Pons (tissue), 1 donor: Measurements from ENCODE around the gene C10orf90.
A peak's percentile ranks its signal among the peaks of the same experiment; 100 is the strongest.
"Not testable (repeated sequence)": the region's sequence is repeated elsewhere in the genome, so short reads cannot be mapped to it uniquely, and the experiment has no call there.

Source experiments
- DNase-seq: peaks from one replicate; pipeline ENCODE4 v3.0.0-alpha.2; 2016; ENCODE audit warnings: low spot score

Gene C10orf90

GRCh38 chr10:126585249-126586017 is 85.1 kb downstream of the C10orf90 start:
- DNase-seq = no peak

DNA sequence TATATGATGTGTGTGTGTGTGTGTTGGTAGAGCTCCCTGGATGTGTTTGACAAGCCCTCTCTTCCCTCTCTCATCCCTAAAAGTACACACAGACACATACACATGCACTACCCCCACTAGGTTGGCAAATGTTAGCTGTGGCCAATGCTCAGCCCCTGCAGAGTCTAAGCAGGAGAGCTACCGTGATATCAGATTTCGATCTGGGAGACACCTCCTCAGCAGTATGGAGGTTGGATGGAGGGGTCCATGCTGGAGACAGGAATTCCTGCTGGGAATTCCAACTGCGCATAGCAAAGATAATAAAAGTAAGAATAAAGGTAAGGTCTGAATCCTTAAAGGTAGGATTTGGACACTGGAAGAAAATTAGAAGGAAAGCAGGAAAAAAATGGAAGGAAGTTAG is 85.7 kb downstream of the C10orf90 start:
- DNase-seq = no peak

- no peak for DNase-seq
Measured at GRCh38 chr10:126583552-126584200, 86.8 kb downstream of the C10orf90 start.

DNA sequence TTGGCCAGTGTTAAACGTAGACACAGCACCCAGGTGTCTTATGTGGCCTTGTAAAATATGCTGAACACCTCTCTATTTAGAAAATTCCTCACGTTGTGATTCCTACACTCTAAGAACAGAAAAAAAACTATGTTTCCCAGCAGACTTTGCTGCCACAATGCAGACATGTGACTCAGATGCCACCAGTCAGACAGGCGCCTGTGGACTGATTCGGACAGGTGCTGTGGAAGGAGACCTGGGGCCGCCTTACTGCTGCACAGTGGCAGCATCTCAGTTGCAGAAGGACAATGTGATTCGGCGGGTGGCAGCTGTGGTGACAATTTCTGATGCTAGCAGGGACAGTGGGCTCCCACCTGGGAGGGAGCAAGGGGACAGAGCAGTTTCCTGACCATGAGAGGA is 88.8 kb downstream of the C10orf90 start:
- DNase-seq = no peak

DNA sequence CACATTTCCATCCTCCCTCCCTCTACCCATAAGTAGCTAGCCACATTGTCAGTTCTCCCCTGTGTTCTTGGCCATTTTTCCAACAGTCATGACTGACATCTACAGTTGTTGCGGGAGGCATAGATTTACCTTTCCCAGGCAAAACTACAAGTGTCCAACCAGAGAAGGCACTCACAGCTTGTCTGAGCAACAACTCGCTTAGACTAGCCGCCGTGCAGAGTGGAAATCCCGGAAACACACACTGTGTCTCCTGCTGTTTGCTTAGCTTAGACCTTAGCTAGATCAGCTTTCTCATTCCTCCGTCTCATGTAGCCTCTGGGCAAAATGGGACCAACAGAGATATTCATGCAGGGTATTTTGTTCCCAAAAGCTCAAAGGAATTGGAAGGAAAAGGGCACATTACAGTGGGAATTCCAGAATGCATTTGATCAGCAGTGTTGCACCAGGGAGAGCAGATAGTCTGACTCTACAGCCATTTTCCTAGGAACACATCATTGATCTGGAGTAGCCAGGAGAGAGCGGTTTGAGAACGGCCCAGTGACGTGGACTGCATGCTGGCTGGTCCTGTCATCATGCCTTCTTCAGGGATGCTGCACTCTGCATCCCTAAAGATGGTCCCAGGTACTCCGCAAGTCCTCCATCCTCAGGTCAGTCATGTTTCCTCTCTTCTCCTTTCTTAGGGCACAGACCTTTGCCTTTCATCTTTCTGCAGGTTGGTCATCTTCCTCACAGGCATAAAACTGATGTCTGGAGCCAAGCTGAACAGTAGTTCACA is 89.4 kb downstream of the C10orf90 start:
- no peak for DNase-seq

- no peak for DNase-seq
Measured at GRCh38 chr10:126576336-126576735, 94.2 kb downstream of the C10orf90 start.

GRCh38 chr10:126570621-126571602 is 99.6 kb downstream of the C10orf90 start:
- no peak for DNase-seq

- no peak for DNase-seq
Measured at GRCh38 chr10:126570245-126570570, 100.3 kb downstream of the C10orf90 start.

GRCh38 chr10:126569513-126570244 is 100.8 kb downstream of the C10orf90 start:
- no peak for DNase-seq

DNA sequence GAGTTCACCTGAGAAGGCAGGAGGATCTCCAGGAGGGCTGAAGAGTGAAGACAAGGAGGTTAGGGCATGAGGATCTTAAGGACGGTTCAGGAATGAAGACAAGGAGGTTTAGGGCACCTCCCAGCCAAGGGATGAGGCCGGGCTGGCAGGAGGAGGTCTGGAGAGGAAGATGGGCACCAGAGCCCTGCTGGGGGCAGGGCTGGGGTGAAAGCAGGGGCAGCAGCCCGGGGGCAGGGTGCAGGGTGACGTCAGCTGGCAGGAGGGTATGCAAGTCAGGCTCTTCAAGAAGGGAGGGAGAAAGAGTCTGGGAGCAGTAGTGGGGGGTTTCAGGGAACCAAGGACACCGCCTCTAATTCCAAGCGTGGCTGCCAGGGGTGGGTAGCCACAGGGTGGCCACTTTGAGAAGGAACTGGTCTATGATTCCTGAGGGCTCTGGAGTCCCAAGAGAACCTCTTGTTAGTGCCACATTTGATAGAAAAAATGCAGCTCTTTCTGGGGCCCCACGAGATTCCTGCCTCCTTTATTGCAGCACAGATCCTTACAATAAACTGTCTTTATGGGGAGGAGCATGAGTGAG is 101.6 kb downstream of the C10orf90 start:
- no peak for DNase-seq

DNA sequence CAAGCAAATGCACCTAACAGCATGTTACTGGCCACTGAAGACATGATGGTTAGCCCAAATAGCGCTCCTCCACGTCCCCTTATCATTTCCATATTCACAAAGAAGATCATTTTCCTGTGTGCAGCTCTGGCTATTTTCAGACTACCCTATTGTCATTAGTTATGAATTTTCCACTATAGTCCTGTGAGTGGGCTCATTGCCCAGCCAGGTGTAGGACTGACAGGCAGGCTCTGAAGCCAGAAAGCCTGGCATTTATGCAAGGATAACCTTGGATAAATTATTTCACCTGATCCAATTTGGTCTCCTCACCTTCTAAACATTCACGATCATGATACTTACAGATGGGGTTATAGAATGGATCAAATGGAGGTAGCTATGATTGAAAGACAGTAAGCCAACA is 104.6 kb downstream of the C10orf90 start:
- DNase-seq = no peak

DNA sequence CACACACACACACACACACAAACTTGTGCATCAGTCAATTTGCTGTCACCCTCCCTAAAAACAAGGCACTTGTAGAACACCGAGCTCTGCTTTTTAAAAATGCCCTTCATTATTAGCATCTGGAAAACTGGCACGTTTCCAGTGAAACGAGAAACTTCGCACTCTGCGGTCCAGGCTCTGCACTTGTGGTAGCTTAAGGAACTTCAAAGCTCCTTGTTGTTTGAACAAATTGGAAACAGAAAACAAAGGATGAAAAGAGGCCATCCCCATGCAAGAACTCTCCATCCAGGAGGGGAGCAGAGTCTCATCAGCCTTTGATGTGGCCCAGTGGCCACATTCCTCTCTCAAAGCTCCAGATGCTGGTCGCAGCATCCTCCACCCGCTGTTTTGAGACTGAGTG is 105.1 kb downstream of the C10orf90 start:
- DNase-seq = no peak

GRCh38 chr10:126564326-126564888 is 106.1 kb downstream of the C10orf90 start:
- DNase-seq = no peak

DNA sequence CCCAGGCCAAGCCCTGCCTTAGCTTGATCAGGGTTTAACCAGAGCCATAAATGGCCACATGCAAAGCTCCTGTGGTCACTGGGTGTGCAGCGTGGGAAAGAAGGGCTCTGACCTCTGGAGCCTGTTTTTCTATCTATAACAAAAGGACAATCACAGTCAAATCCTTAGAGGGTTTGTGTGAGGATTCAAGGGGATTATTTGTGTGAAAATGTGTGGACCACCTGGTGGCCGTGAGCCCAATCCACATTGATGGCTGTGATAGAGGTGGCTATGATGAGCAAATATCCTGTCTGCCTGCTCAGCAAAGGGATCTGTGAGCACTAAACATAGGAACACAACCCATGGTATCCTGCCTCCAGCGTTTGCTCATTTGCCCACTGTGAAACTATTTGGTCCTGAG is 107.1 kb downstream of the C10orf90 start:
- no peak for DNase-seq

DNA sequence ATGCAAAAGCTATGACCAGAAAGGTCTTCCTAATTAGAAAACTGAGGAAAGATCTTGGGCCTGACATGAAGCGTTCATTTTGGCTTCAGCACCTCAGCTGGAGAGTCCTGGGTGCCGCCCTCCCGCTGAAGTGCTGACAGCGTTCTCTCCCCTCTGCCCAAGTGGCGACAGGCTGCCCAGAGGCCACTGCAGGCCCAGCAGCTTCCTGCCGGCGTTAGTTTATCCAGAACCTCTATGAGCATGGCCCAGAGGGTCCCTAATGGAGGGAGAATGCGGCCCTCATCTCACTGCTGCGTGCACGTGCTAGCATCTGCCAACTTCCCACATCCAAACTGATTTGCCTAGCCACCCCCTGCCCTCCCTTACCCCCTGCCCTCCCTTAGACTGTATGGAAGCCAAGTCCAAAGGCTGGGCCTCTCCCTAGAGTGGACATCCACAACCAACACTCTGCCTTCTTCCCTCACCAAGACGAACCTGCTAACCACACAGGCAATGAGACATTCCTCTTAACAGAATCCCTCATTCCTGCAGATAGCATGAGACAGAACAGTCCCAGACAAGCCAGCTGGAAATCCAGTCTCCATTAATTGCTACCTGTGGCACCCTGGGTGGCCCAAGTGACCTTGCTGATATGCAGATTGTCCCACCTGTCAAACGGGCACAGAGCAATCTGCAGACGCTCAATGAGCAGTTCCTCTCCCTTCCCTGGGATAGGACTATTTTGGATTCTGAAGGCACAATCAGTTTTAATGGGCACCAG is 108.4 kb downstream of the C10orf90 start:
- DNase-seq = no peak

DNA sequence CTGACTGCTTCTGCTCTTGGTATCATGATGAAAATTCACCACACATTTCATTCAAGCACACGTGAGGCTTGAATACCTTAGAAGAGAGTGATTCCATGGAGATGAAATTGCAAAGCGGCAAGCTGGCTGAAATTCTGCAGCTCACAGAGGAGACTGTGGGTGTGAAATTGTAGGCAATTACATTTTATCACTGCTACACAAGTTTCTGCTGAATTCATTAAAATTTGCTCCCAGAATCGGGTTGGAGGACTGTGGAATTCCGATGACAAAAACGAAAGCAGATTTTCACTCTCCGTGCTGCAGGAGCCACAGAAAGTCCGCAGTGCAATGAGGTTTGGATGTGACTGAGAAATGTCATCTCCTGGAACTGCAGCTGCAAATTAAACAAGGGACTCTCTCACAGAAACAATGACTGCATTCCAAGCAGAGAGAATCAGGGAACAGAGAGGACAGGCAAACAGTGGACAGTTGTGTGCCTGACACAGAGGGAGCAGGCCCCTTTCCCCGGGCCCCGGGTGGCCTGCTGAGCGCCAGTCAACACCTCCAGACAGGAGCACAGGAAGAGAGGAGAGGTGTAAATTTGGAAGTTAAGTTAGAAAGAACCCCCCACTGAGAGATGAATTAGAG is 109.1 kb downstream of the C10orf90 start:
- peak; percentile 98 for DNase-seq

DNA sequence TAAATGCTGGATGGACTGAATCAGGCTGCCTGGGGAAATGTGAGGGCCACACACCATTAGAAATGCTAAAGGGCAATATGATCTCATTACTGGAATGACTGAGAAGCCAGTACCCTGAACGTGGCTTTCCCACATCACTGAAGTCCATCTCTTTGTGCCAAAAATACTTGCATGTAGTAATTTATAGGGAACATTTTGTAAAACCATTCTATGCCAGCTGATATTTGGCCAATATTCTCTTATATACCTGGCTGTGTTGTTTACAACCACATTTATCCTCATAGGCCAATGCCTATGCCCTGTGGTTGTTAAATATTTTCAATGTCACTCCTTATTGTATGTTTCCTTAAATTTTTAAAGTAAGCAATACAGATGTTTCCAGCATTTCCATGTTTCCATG is 111.6 kb downstream of the C10orf90 start:
- no peak for DNase-seq

GRCh38 chr10:126551202-126551601 is 119.3 kb downstream of the C10orf90 start:
- no peak for DNase-seq

- not testable (repeated sequence) for DNase-seq
Measured at GRCh38 chr10:126550586-126550985, 119.9 kb downstream of the C10orf90 start.
